HepG2 (cell line): ENCODE data around the gene ZNF132. TPM values are rescaled to one million over a fixed set of nuclear protein-coding genes. Genes with fewer than 3 reads are reported as not detected.

Experiments used
- CREM ChIP-seq, 2 experiments: sonication (generic) in 1 of 2; formaldehyde crosslinking in 1 of 2; IDR thresholded peaks; 2 replicates each; pipeline versions ENCODE4 v1.4.0 to v1.6.1; 2016 to 2020; ENCODE audit warnings: antibody characterized with exemption in 1 of 2, mild to moderate bottlenecking in 1 of 2, missing genetic modification reagents in 1 of 2
- SMAD1 ChIP-seq: sonication (generic); formaldehyde crosslinking; IDR thresholded peaks from 2 replicates; pipeline ENCODE4 v1.4.0; 2020; ENCODE audit warnings: missing genetic modification reagents, low read depth, mild to moderate bottlenecking, borderline replicate concordance
- ZFP37 ChIP-seq: sonication (generic); formaldehyde crosslinking; IDR thresholded peaks from 2 replicates; pipeline ENCODE4 v1.4.0; 2020; ENCODE audit warnings: missing genetic modification reagents, borderline replicate concordance
- ZNF777 ChIP-seq: sonication (generic); formaldehyde crosslinking; IDR thresholded peaks from 2 replicates; pipeline ENCODE4 v1.4.0; 2020; ENCODE audit warnings: missing genetic modification reagents
- polyA plus RNA-seq, 8 experiments: library from polyadenylated mRNA; depleted of rRNA in 3 of 8; stranded (reverse) in 7 of 8; unstranded in 1 of 8; fragments of >200 nt; fragmentation: Illumina TruSeq in 4 of 8; extraction: Trizol in 4 of 8; gene quantifications; 2 replicates each; pipeline versions ENCODE4 v1.2.1 to v1.2.3, GENCODE V29; 2011 to 2016; ENCODE audit warnings: low read depth in 4 of 8, missing spikeins in 1 of 8, mixed read lengths in 1 of 8; ENCODE audit not compliant: insufficient read depth in 1 of 8
- total RNA-seq, 5 experiments: library from RNA; depleted of rRNA; stranded (reverse); fragments of >200 nt; fragmentation: Illumina TruSeq; extraction: Trizol; gene quantifications; 2 replicates each; pipeline ENCODE4 v1.2.3, GENCODE V29; 2016; ENCODE audit warnings: low read depth in 1 of 5
- TF ChIP-seq, protein P1 (sequence below): sonication (generic); formaldehyde crosslinking; IDR thresholded peaks from 2 replicates; pipeline ENCODE4 v1.5.0; 2020; ENCODE audit warnings: missing genetic modification reagents
- TF ChIP-seq, protein P2 (sequence below): sonication (generic); formaldehyde crosslinking; IDR thresholded peaks from 2 replicates; pipeline ENCODE4 v1.4.0; 2020; ENCODE audit warnings: missing genetic modification reagents

The ZNF132 gene
- total and polyA plus RNA-seq, 2 of the 13 experiments (the other 11 are each of a cell fraction or from before 2014, with no cell fraction given): not detected

DNA sequence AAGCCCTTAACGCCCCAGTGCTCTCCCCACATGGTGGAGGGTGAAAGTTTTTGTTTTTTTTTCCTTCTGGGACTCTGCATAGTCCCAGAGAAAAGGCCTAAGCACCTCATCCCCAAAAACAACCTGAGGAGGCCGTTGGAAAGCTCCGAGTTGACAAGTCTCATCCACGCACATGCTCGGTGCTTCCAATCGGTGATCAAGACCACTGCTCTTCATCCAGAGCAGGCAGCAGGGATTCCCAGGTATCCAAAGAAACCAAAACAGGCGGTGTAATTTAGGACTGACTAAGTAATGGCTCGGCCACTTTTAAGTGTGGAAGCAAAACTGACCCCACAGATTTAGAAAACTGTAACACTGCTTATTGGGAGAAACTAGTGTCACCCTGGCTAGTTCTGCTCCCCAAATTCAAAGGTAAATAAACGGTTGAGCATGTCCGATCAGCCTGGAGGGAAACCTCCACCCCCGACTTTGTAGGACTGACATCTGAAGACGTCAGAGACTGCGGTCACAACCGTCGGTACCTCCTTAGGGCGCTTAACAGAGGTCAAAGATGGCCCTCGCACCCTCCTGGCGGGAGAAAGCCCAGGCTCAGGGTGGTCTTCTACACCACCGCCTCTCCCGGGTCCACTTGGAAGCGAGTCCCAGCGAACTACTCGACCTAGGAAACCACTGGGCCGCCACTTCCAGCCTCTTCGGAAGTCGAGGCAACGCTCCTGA is 35.2 kb upstream of the ZNF132 start (continued):
- TF ChIP-seq, protein P1, sequence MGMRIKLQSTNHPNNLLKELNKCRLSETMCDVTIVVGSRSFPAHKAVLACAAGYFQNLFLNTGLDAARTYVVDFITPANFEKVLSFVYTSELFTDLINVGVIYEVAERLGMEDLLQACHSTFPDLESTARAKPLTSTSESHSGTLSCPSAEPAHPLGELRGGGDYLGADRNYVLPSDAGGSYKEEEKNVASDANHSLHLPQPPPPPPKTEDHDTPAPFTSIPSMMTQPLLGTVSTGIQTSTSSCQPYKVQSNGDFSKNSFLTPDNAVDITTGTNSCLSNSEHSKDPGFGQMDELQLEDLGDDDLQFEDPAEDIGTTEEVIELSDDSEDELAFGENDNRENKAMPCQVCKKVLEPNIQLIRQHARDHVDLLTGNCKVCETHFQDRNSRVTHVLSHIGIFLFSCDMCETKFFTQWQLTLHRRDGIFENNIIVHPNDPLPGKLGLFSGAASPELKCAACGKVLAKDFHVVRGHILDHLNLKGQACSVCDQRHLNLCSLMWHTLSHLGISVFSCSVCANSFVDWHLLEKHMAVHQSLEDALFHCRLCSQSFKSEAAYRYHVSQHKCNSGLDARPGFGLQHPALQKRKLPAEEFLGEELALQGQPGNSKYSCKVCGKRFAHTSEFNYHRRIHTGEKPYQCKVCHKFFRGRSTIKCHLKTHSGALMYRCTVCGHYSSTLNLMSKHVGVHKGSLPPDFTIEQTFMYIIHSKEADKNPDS (CRISPR knock-in tag): 0 out of 2 replicates have a peak, but pooled peaks have one; percentile 20
- no peak for TF ChIP-seq CREM (IDR thresholded peaks at IDR 0.05)
- TF ChIP-seq CREM (CRISPR knock-in tag; IDR thresholded peaks at IDR 0.05): no peak
- peak; percentile 3; the same call in 1 of the 2 replicates for TF ChIP-seq SMAD1
- 0 out of 2 replicates have a peak, but pooled peaks have one; percentile 9 for TF ChIP-seq ZFP37 (CRISPR knock-in tag)
- 0 out of 2 replicates have a peak, but pooled peaks have one; percentile 6 for TF ChIP-seq ZNF777 (CRISPR knock-in tag)
- TF ChIP-seq, protein P2, sequence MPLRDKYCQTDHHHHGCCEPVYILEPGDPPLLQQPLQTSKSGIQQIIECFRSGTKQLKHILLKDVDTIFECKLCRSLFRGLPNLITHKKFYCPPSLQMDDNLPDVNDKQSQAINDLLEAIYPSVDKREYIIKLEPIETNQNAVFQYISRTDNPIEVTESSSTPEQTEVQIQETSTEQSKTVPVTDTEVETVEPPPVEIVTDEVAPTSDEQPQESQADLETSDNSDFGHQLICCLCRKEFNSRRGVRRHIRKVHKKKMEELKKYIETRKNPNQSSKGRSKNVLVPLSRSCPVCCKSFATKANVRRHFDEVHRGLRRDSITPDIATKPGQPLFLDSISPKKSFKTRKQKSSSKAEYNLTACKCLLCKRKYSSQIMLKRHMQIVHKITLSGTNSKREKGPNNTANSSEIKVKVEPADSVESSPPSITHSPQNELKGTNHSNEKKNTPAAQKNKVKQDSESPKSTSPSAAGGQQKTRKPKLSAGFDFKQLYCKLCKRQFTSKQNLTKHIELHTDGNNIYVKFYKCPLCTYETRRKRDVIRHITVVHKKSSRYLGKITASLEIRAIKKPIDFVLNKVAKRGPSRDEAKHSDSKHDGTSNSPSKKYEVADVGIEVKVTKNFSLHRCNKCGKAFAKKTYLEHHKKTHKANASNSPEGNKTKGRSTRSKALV (CRISPR knock-in tag): peak; percentile 8; the same call in 1 of the 2 replicates
